SU-DHL-6 (cell line): Measurements from ENCODE around the gene THEM4.

Experiments
- H2AFZ ChIP-seq: fragments of 200-600 bp; sonication (generic); 2 replicates; pipeline ENCODE4 v1.6.1; 2014; ENCODE audit warnings: low read depth, mild to moderate bottlenecking, moderate library complexity, mixed read lengths, antibody characterized with exemption, low read length; ENCODE audit not compliant: severe bottlenecking
- H3F3A ChIP-seq: fragments of 200-600 bp; shearing (Covaris generic); 2 replicates; pipeline ENCODE4 v1.6.0; 2016; ENCODE audit warnings: antibody characterized with exemption, mild to moderate bottlenecking; ENCODE audit not compliant: insufficient read depth
- H3K27ac ChIP-seq: fragments of 200-600 bp; sonication (generic); 2 replicates; pipeline ENCODE4 v1.5.1; 2016; ENCODE audit warnings: low read depth, mild to moderate bottlenecking, low read length, moderate library complexity, mixed read lengths
- H3K27me3 ChIP-seq: fragments of 200-600 bp; sonication (generic), shearing (Covaris generic); 2 replicates; pipeline ENCODE4 v1.6.0; 2014; ENCODE audit warnings: mild to moderate bottlenecking, low read length
- H3K36me3 ChIP-seq: fragments of 200-600 bp; sonication (generic); 2 replicates; pipeline ENCODE4 v1.6.1; 2014; ENCODE audit warnings: mild to moderate bottlenecking, low read length, mixed read lengths
- H3K4me2 ChIP-seq: fragments of 300-600, 200-600 bp; shearing (Covaris generic), sonication (generic); 2 replicates; pipeline ENCODE4 v1.6.0; 2014; ENCODE audit warnings: low read length, low read depth, mild to moderate bottlenecking; ENCODE audit not compliant: poor library complexity, severe bottlenecking
- H3K4me3 ChIP-seq: fragments of 200-600 bp; sonication (generic); 2 replicates; pipeline ENCODE4 v1.5.1; 2014; ENCODE audit warnings: antibody characterized with exemption, low read length, mild to moderate bottlenecking, mixed read lengths; ENCODE audit not compliant: insufficient read depth, poor library complexity, severe bottlenecking
- H3K79me2 ChIP-seq: fragments of 200-600 bp; sonication (generic); 2 replicates; pipeline ENCODE4 v1.6.1; 2014; ENCODE audit warnings: mild to moderate bottlenecking, low read length, moderate library complexity; ENCODE audit not compliant: insufficient read depth
- H3K9ac ChIP-seq: fragments of 200-600 bp; sonication (generic); 2 replicates; pipeline ENCODE4 v1.7.0; 2014; ENCODE audit warnings: mild to moderate bottlenecking, low read length
- H3K9me2 ChIP-seq: fragments of 200-600 bp; sonication (generic); replicated peaks from 2 replicates; pipeline ENCODE4 v1.6.1; 2014; ENCODE audit warnings: low read length; ENCODE audit not compliant: insufficient read depth
- H3K9me3 ChIP-seq: fragments of 200-600 bp; sonication (generic); 2 replicates; pipeline ENCODE4 v1.6.1; 2014; ENCODE audit warnings: low read length, mixed read lengths; ENCODE audit not compliant: insufficient read depth
- H4K20me1 ChIP-seq: fragments of 200-600 bp; sonication (generic); 2 replicates; pipeline ENCODE4 v1.6.1; 2014; ENCODE audit warnings: low read depth, mild to moderate bottlenecking, antibody characterized with exemption, low read length, moderate library complexity, mixed read lengths
- EZH2phosphoT487 ChIP-seq: fragments of 200-600 bp; sonication (generic), shearing (Covaris generic); conservative IDR thresholded peaks from 2 replicates; pipeline ENCODE4 v1.6.1; 2018; ENCODE audit warnings: mild to moderate bottlenecking, antibody characterized with exemption, low read length, moderate library complexity, mixed read lengths
- TF ChIP-seq, protein P1 (sequence below): fragments of 200-600 bp; sonication (generic); IDR thresholded peaks from one replicate; pipeline ENCODE4 v1.5.1; 2017; ENCODE audit warnings: antibody characterized with exemption, mild to moderate bottlenecking, low read length, moderate library complexity; ENCODE audit not compliant: insufficient read depth, poor library complexity, severe bottlenecking

Gene THEM4

DNA sequence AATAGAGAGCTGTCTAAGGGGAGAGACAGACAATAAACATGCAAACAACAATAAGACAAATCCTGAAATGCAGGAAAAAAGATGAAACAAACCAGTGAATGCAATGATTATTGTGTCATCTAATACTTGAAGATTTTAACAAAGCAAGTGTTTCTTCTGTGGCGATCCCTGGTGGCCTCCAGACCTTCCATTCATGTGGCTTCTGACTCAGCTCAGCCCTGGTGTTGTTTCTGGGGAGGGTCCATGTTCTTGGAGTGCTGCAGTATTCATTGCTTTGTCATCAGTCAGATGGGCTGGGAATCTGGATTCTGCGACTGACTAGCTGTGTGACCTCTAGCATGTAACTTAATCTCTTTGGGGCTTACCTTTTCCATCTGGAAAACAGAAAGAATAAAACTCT lies 68.2 kb downstream of the THEM4 start:
- Histone ChIP-seq H3F3A (no peaks in the 10 kb centered on the region), H3K27me3 (no peaks in the 10 kb centered on the region), H3K27ac (no peak overlapping the region), H3K36me3 (no peaks in the 10 kb centered on the region), H4K20me1 (no peaks in the 10 kb centered on the region), H3K9ac (no peak overlapping the region), H3K9me2 (no peaks in the 10 kb centered on the region), H3K4me3 (no peak overlapping the region), H3K79me2 (no peaks in the 10 kb centered on the region), H3K4me2 (no peak overlapping the region), H2AFZ (no peak overlapping the region), H3K9me3 (no peaks in the 10 kb centered on the region)
- TF ChIP-seq, protein P1, sequence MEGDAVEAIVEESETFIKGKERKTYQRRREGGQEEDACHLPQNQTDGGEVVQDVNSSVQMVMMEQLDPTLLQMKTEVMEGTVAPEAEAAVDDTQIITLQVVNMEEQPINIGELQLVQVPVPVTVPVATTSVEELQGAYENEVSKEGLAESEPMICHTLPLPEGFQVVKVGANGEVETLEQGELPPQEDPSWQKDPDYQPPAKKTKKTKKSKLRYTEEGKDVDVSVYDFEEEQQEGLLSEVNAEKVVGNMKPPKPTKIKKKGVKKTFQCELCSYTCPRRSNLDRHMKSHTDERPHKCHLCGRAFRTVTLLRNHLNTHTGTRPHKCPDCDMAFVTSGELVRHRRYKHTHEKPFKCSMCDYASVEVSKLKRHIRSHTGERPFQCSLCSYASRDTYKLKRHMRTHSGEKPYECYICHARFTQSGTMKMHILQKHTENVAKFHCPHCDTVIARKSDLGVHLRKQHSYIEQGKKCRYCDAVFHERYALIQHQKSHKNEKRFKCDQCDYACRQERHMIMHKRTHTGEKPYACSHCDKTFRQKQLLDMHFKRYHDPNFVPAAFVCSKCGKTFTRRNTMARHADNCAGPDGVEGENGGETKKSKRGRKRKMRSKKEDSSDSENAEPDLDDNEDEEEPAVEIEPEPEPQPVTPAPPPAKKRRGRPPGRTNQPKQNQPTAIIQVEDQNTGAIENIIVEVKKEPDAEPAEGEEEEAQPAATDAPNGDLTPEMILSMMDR = no peak
- no peak for TF ChIP-seq EZH2phosphoT487

DNA sequence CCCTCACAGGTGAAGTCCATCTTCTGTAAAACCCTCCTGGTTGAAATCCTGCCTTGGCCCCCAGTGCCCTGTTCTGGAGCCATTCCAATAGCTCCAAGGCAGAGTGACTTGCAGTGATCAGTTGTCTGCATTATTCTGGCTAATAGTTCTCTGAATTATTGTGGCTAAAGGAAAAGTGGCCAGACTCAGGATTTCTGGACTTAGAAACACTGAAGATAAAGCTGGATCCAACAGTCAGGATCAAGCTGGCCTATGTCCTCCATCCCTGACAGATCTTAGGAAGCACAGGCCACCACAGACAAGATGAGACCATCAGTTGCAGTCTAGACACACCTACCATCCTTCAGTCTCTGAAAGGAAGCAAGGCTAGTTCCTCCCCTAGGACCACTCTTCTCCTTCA lies 68.9 kb downstream of the THEM4 start:
- Histone ChIP-seq H3F3A (no peaks in the 10 kb centered on the region), H3K36me3 (no peaks in the 10 kb centered on the region), H3K9ac (no peak overlapping the region), H2AFZ (no peak overlapping the region), H3K4me3 (no peak overlapping the region), H3K9me3 (no peaks in the 10 kb centered on the region), H3K27ac (no peak overlapping the region), H3K4me2 (no peak overlapping the region), H4K20me1 (no peaks in the 10 kb centered on the region), H3K79me2 (no peaks in the 10 kb centered on the region), H3K27me3 (no peaks in the 10 kb centered on the region), H3K9me2 (no peaks in the 10 kb centered on the region)
- TF ChIP-seq EZH2phosphoT487 = no peak
- TF ChIP-seq, protein P1 = no peak

DNA sequence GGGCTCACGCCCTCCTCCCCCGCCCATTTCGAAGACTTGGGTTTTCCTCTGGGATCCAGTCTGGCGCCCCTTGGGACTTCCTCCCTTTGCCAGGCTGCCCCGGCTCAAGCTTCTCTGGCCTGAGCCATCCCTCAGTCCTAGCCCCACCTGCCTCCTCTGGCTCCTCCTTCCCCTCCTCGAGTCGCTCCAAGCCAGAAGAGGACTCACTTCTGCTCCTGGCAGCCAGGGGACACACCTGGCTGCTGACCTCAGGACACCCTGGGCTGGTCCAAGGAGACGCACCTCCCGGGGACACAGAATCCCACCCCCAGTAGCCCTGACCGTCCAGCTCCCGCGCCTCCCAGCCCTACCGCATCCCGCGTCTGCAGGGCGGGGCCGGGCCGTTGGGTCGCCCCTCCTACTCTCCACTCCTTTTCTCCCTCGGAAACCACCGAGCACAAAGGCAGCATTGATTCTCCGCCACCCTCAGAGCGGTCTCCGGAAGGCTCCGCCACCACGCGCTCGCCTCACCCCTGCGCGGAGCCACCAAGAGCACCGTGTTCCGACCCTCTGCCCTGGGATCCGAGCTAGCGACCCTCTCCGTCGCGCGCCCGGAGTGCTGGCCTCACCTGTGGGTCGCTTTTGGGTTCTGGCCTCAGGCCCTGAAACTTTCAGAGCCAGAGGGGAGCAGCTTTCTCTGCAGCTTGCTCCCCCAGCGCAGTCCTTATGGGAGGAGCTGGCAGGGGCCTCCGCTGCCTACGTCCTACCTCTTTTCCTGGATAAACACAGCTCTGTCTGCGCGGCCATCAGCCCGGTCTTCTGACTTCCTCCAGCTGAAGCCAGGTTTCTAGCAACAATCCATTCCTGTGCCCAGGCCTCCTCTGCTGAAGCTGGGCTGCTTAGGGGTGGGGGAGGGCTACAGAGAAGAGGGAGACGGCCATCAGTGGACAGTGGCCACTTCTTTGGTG lies 69.6 kb downstream of the THEM4 start, which contains the start of gene C2CD4D:
C2CD4D (minus strand) TSS at position 364 of the 947 bp plus-strand sequence. CDS start 831 bp downstream, outside the sequence.
- H2AFZ ChIP-seq = no peak within 1 kb of the TSS
- TF ChIP-seq, protein P1 = no peak
- no peak for TF ChIP-seq EZH2phosphoT487

More for the DNA sequence above, 69.6 kb downstream of the THEM4 start, which contains the start of gene C2CD4D:
- Histone ChIP-seq H3K4me2 (no peak within 1 kb of the TSS), H3K79me2 (no peaks in the 10 kb centered on the region), H3K36me3 (no peaks in the 10 kb centered on the region), H3K9me3 (no peaks in the 10 kb centered on the region), H3K27ac (no peak within 1 kb of the TSS), H3F3A (no peaks in the 10 kb centered on the region), H3K4me3 (no peak within 1 kb of the TSS), H3K9me2 (no peaks in the 10 kb centered on the region), H3K9ac (no peak within 1 kb of the TSS), H3K27me3 (no peaks in the 10 kb centered on the region), H4K20me1 (no peaks in the 10 kb centered on the region)
